Colonic mucosa (tissue), 4 donors: ENCODE measurements around the gene ASCL2. TPM values are rescaled to one million over a fixed set of nuclear protein-coding genes. Genes with fewer than 3 reads are reported as not detected.
A peak's percentile ranks its signal among the peaks of the same experiment; 100 is the strongest.

Source experiments
- DNase-seq: peaks from one replicate; pipeline ENCODE4 v3.0.0-alpha.2; 2020
- H3K27ac ChIP-seq: fragments of 200-600 bp; one replicate; pipeline ENCODE4 v1.8.0; 2021
- H3K27me3 ChIP-seq: fragments of 200-600 bp; one replicate; pipeline ENCODE4 v1.8.0; 2021
- H3K36me3 ChIP-seq: fragments of 200-600 bp; one replicate; pipeline ENCODE4 v1.8.0; 2021
- H3K4me1 ChIP-seq: fragments of 200-600 bp; one replicate; pipeline ENCODE4 v1.8.0; 2021; ENCODE audit warnings: mild to moderate bottlenecking
- H3K4me3 ChIP-seq: fragments of 200-600 bp; one replicate; pipeline ENCODE4 v1.8.0; 2021
- H3K9ac ChIP-seq, 2 donors: one replicate each; pipeline ENCODE4 v1.7.0; 2013; ENCODE audit warnings: control low read depth in 2 of 2, low read depth in 2 of 2, low read length in 2 of 2
- H3K9me3 ChIP-seq: fragments of 200-600 bp; one replicate; pipeline ENCODE4 v1.8.0; 2021
- CTCF ChIP-seq: fragments of 200-600 bp; IDR thresholded peaks from one replicate; pipeline ENCODE4 v1.8.0; 2022; ENCODE audit warnings: antibody characterized with exemption, mild to moderate bottlenecking
- intact Hi-C: fragments of 100-400 bp; cut with DNase I; formaldehyde crosslinking; loops from one replicate; pipeline ENCODE4 v1.14.1; 2022
- total RNA-seq, 2 donors: library from RNA; stranded (reverse); fragmentation: NEBNext Ultra II Directional in 1 of 2; extraction: Animal tissue kit (Norgen Biotek cat#: 25700) in 1 of 2; gene quantifications; one replicate each; pipeline ENCODE4 v1.2.1, GENCODE V29; 2021
- donor health status: healthy.
- donor health status: DM: no; HTN: no; CAD: no.
- donor health status: DM: no; HTN: no; CAD: no.

The ASCL2 gene
- total RNA-seq, 2 donors from 2014 or later = 4.8 to 16.4 TPM

GRCh38 chr11:2302896-2303626 lies 32.7 kb upstream of the ASCL2 start:
- Histone ChIP-seq H3K9ac (peak overlapping the region in 1 of 2 donors; percentile 50), H3K27ac (no peak overlapping the region), H3K9me3 (no peaks in the 10 kb centered on the region), H3K4me3 (no peak overlapping the region), H3K27me3 (no peaks in the 10 kb centered on the region), H3K36me3 (no peaks in the 10 kb centered on the region), H3K4me1 (peaks cover 3% of the 10 kb centered on the region)
- intact Hi-C loops = no loop called here
- DNase-seq = peak; percentile 16
- TF ChIP-seq CTCF = no peak

GRCh38 chr11:2302306-2302895 lies 32.0 kb upstream of the ASCL2 start:
- Histone ChIP-seq H3K4me3 (peak overlapping the region; percentile 13), H3K9ac (peak overlapping the region; percentile 32 to 50)
- intact Hi-C loops = no loop called here

GRCh38 chr11:2301631-2302305 lies 31.4 kb upstream of the ASCL2 start, which contains the start of the genes C11orf21 and TSPAN32:
Gene C11orf21, minus strand, starts transcription at chr11:2301918. Its CDS starts 110 bp downstream, at chr11:2301808.
Gene TSPAN32, plus strand, starts transcription at chr11:2302013. Its CDS starts 137 bp downstream, at chr11:2302150.
- Histone ChIP-seq H3K4me3 (peak within 1 kb of the TSS; percentile 13), H3K27ac (no peak within 1 kb of the TSS), H3K4me1 (peaks cover 3% of the 10 kb centered on the region)

More at GRCh38 chr11:2302306-2302895, 32.0 kb upstream of the ASCL2 start:
- Histone ChIP-seq H3K27me3 (no peaks in the 10 kb centered on the region), H3K9me3 (no peaks in the 10 kb centered on the region), H3K27ac (no peak overlapping the region), H3K4me1 (peaks cover 3% of the 10 kb centered on the region), H3K36me3 (no peaks in the 10 kb centered on the region)
- DNase-seq = peak; percentile 17
- no peak for TF ChIP-seq CTCF

GRCh38 chr11:2300936-2301630 lies 30.7 kb upstream of the ASCL2 start:
- Histone ChIP-seq H3K9ac (peak overlapping the region in 1 of 2 donors; percentile 8), H3K36me3 (no peaks in the 10 kb centered on the region), H3K27me3 (no peaks in the 10 kb centered on the region), H3K9me3 (no peaks in the 10 kb centered on the region), H3K4me3 (peak overlapping the region; percentile 13), H3K4me1 (peaks cover 3% of the 10 kb centered on the region), H3K27ac (no peak overlapping the region)
- no peak for DNase-seq
- intact Hi-C loops = no loop called here
- no peak for TF ChIP-seq CTCF

More at GRCh38 chr11:2301631-2302305, 31.4 kb upstream of the ASCL2 start, which contains the start of the genes C11orf21 and TSPAN32:
- peak; percentile 25 for DNase-seq
- Histone ChIP-seq H3K9ac (peak within 1 kb of the TSS; percentile 32 to 50), H3K36me3 (no peaks in the 10 kb centered on the region), H3K9me3 (no peaks in the 10 kb centered on the region), H3K27me3 (no peaks in the 10 kb centered on the region)
- intact Hi-C loops = no loop called here
- TF ChIP-seq CTCF = no peak
